IMR-90 (cell line): Measurements from ENCODE around the gene PSMD6. TPM values are rescaled to one million over a fixed set of nuclear protein-coding genes. Genes with fewer than 3 reads are reported as not detected.

ENCODE experiments used
- ATAC-seq: fragments of 200-7000 bp; cut with Tn5 transposase; 2 replicates; pipeline ENCODE4 v1.9.1; 2020; ENCODE audit warnings: low read depth, mild to moderate bottlenecking, moderate library complexity
- BruUV-seq: library from RNA; stranded (reverse); fragments of 400-500 nt; replicated peaks from 2 replicates; lab custom pipeline; 2021; lab: Mats Ljungman, UMichigan
- CTCF ChIA-PET: fragments of 300-600 bp; formaldehyde crosslinking; extraction: SDS; loops from one replicate; lab custom pipeline; 2021; ENCODE audit warnings: antibody characterized with exemption; lab: Yijun Ruan, JAX
- POLR2A ChIA-PET: fragments of 300-600 bp; sonication (Branson Sonifier 250); formaldehyde crosslinking; loops from one replicate; lab custom pipeline; 2022; ENCODE audit warnings: antibody characterized with exemption; ENCODE audit not compliant: unreplicated experiment; lab: Charles Lee
- DNase-seq: peaks from one replicate; pipeline ENCODE4 v3.0.0; 2013
- H2AFZ ChIP-seq: replicated peaks from 2 replicates; pipeline ENCODE3; 2013; ENCODE audit warnings: low read length, mild to moderate bottlenecking; ENCODE audit not compliant: poor library complexity
- H2AK5ac ChIP-seq: 2 replicates; pipeline ENCODE4 v1.6.1; 2013; ENCODE audit warnings: low read depth, low read length, inconsistent platforms
- H2AK9ac ChIP-seq: replicated peaks from 2 replicates; pipeline ENCODE3; 2013; ENCODE audit warnings: mild to moderate bottlenecking, low read depth, low read length, moderate library complexity; ENCODE audit not compliant: poor library complexity
- H2BK120ac ChIP-seq: 2 replicates; pipeline ENCODE4 v1.6.1; 2013; ENCODE audit warnings: low read depth, low read length, inconsistent platforms
- H2BK15ac ChIP-seq: 3 replicates; pipeline ENCODE4 v1.6.1; 2013; ENCODE audit warnings: low read depth, low read length, inconsistent platforms
- H2BK20ac ChIP-seq: 2 replicates; pipeline ENCODE4 v1.6.1; 2013; ENCODE audit warnings: low read depth, mild to moderate bottlenecking, inconsistent platforms, low read length, moderate library complexity
- H2BK5ac ChIP-seq: 2 replicates; pipeline ENCODE4 v1.6.1; 2013; ENCODE audit warnings: mild to moderate bottlenecking, low read depth, low read length, inconsistent platforms; ENCODE audit not compliant: poor library complexity, severe bottlenecking
- H3K14ac ChIP-seq: replicated peaks from 2 replicates; pipeline ENCODE4 v1.6.1; 2013; ENCODE audit warnings: low read depth, low read length, inconsistent platforms
- H3K18ac ChIP-seq: 2 replicates; pipeline ENCODE4 v1.6.1; 2013; ENCODE audit warnings: low read depth, low read length, control low read depth
- H3K23ac ChIP-seq: 2 replicates; pipeline ENCODE4 v1.6.1; 2013; ENCODE audit warnings: low read depth, low read length, inconsistent platforms
- H3K27ac ChIP-seq: 2 replicates; pipeline ENCODE4 v1.5.1; 2013; ENCODE audit warnings: mild to moderate bottlenecking, control low read depth, low read length; ENCODE audit not compliant: insufficient read depth
- H3K27me3 ChIP-seq: 2 replicates; pipeline ENCODE4 v1.6.1; 2013; ENCODE audit warnings: low read length; ENCODE audit not compliant: control insufficient read depth, insufficient read depth
- H3K36me3 ChIP-seq: 2 replicates; pipeline ENCODE4 v1.6.1; 2013; ENCODE audit warnings: low read length, mixed read lengths; ENCODE audit not compliant: control insufficient read depth, insufficient read depth
- H3K4ac ChIP-seq: 2 replicates; pipeline ENCODE4 v1.6.1; 2013; ENCODE audit warnings: low read depth, low read length, inconsistent platforms
- H3K4me1 ChIP-seq: 2 replicates; pipeline ENCODE4 v1.6.1; 2013; ENCODE audit warnings: low read length, mixed read lengths; ENCODE audit not compliant: control insufficient read depth, insufficient read depth
- H3K4me2 ChIP-seq: 2 replicates; pipeline ENCODE4 v1.6.1; 2013; ENCODE audit warnings: low read depth, mild to moderate bottlenecking, control low read depth, low read length, moderate library complexity
- H3K4me3 ChIP-seq: 2 replicates; pipeline ENCODE4 v1.5.1; 2013; ENCODE audit warnings: low read depth, mild to moderate bottlenecking, control low read depth, low read length, moderate library complexity; ENCODE audit not compliant: insufficient read depth
- H3K56ac ChIP-seq: 2 replicates; pipeline ENCODE4 v1.6.1; 2013; ENCODE audit warnings: low read length, inconsistent platforms; ENCODE audit not compliant: insufficient read depth; ENCODE audit errors: extremely low read depth
- H3K79me1 ChIP-seq, 2 experiments: 2 replicates each; pipeline ENCODE4 v1.6.1; 2013; ENCODE audit warnings: low read length in 2 of 2, inconsistent platforms in 1 of 2, low read depth in 1 of 2
- H3K9ac ChIP-seq: 2 replicates; pipeline ENCODE4 v1.6.1; 2013; ENCODE audit warnings: low read depth, low read length, control low read depth
- H3K9me1 ChIP-seq: 2 replicates; pipeline ENCODE4 v1.6.1; 2013; ENCODE audit warnings: low read length, inconsistent platforms; ENCODE audit not compliant: insufficient read depth
- H3K9me3 ChIP-seq: 2 replicates; pipeline ENCODE4 v1.6.1; 2013; ENCODE audit warnings: low read length; ENCODE audit not compliant: control insufficient read depth, insufficient read depth
- H4K20me1 ChIP-seq: 2 replicates; pipeline ENCODE4 v1.6.1; 2013; ENCODE audit warnings: low read length, inconsistent platforms; ENCODE audit not compliant: insufficient read depth
- H4K5ac ChIP-seq: 2 replicates; pipeline ENCODE4 v1.6.1; 2013; ENCODE audit warnings: mild to moderate bottlenecking, low read depth, low read length, control low read depth
- H4K8ac ChIP-seq, 2 experiments: 2 replicates each; pipeline ENCODE4 v1.6.1; 2013; ENCODE audit warnings: low read depth in 2 of 2, low read length in 2 of 2, control low read depth in 1 of 2, inconsistent platforms in 1 of 2
- H4K91ac ChIP-seq: 2 replicates; pipeline ENCODE4 v1.6.1; 2013; ENCODE audit warnings: low read depth, low read length, inconsistent platforms; ENCODE audit not compliant: insufficient read depth
- BHLHE40 ChIP-seq: fragments of 150-350 bp; IDR thresholded peaks from 2 replicates; pipeline ENCODE4 v1.6.1; 2016; ENCODE audit warnings: mild to moderate bottlenecking, low read depth, low read length
- CEBPB ChIP-seq: IDR thresholded peaks from 2 replicates; pipeline ENCODE4 v1.6.1; 2012; ENCODE audit warnings: low read depth, low read length, improper control_type of control experiment
- CHD1 ChIP-seq: IDR thresholded peaks from 2 replicates; pipeline ENCODE4 v1.6.1; 2012; ENCODE audit warnings: low read depth, low read length, improper control_type of control experiment
- MAZ ChIP-seq: IDR thresholded peaks from 2 replicates; pipeline ENCODE4 v1.6.1; 2012; ENCODE audit warnings: low read depth, mild to moderate bottlenecking, low read length, improper control_type of control experiment, moderate library complexity, borderline replicate concordance
- NFE2L2 ChIP-seq: fragments of 150-350 bp; IDR thresholded peaks from 2 replicates; pipeline ENCODE4 v1.6.1; 2016; ENCODE audit warnings: low read depth, mild to moderate bottlenecking, low read length
- RAD21 ChIP-seq: IDR thresholded peaks from 2 replicates; pipeline ENCODE4 v1.6.1; 2012; ENCODE audit warnings: low read length, improper control_type of control experiment
- WGBS, 2 experiments: methylation state at CpG; one replicate each; pipeline versions ENCODE4 v1.1.5 to v1.1.7; 2013; ENCODE audit warnings: missing lambda C conversion rate in 2 of 2; ENCODE audit not compliant: insufficient read length in 1 of 2; ENCODE audit errors: extremely low coverage in 2 of 2; 5-methylcytosine and 5-hydroxymethylcytosine counted together
- dilution Hi-C: fragments of 300-500 bp; cut with HindIII; formaldehyde crosslinking; loops from one replicate; pipeline ENCODE4 v1.14.3; 2018; ENCODE audit warnings: low sequenced_read_pairs; ENCODE audit not compliant: unreplicated experiment
- in situ Hi-C: fragments of 300-500 bp; cut with MboI; formaldehyde crosslinking; loops from 3 replicates; pipeline ENCODE4 v1.14.3; 2019; ENCODE audit warnings: low sequenced_read_pairs, inconsistent platforms, mixed read lengths
- intact Hi-C: fragments of 100-400 bp; cut with micrococcal nuclease; formaldehyde crosslinking; loops from 2 replicates; pipeline ENCODE4 v1.10.0; 2022
- polyA plus RNA-seq, 3 experiments: library from polyadenylated mRNA; depleted of rRNA; stranded (reverse); fragments of >200 nt; gene quantifications; 2 replicates each; pipeline ENCODE4 v1.2.3, GENCODE V29; 2012; ENCODE audit warnings: low replicate concordance in 1 of 3
- total RNA-seq: library from RNA; depleted of rRNA; stranded (reverse); fragments of >200 nt; gene quantifications from 2 replicates; pipeline ENCODE4 v1.2.3, GENCODE V29; 2012
- TF ChIP-seq, protein P1 (sequence below): fragments of 150-350 bp; IDR thresholded peaks from 2 replicates; pipeline ENCODE4 v1.6.1; 2016; ENCODE audit warnings: low read depth, mild to moderate bottlenecking, low read length, moderate library complexity, borderline replicate concordance
- TF ChIP-seq, protein P2 (sequence below): fragments of 150-350 bp; IDR thresholded peaks from 2 replicates; pipeline ENCODE4 v1.6.1; 2017; ENCODE audit warnings: mild to moderate bottlenecking, antibody characterized with exemption, low read length, low read depth

Gene PSMD6
- total and polyA plus RNA-seq, 2 of the 4 experiments (the other 2 are of a cell fraction): 86.6 to 91.8 TPM

DNA sequence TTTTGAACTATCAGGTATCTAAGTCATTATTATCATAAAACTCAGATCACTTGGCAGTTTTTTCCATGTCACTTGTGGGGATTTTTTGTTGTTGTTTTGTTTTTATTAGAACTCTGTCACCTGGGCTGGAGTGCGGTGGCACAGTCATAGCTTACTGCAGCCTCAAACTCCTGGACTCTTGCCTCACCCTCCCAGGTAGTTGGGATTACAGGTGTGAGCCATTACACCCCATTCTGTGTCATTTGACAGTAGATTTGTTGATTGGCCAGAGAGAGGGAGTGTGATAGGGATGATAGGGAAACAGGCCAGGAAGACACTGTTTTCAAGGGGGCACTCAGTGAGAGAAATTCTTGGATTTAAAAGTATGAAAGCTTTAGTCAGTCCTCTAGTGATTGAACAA lies 56.4 kb downstream of the PSMD6 start:
- peaks cover 33% of the 10 kb centered on the region for H4K20me1 ChIP-seq
- no peaks in the 10 kb centered on the region for H3K9me3 ChIP-seq
- no peak overlapping the region for H2AK9ac ChIP-seq
- WGBS, 2 experiments: no CpG with 5 or more reads among the region's 1 CpG
- no peak overlapping the region; the same call in 1 of the 2 replicates for H3K23ac ChIP-seq
- no peak overlapping the region for H4K8ac ChIP-seq
- no peak overlapping the region for H3K18ac ChIP-seq
- TF ChIP-seq, protein P1, sequence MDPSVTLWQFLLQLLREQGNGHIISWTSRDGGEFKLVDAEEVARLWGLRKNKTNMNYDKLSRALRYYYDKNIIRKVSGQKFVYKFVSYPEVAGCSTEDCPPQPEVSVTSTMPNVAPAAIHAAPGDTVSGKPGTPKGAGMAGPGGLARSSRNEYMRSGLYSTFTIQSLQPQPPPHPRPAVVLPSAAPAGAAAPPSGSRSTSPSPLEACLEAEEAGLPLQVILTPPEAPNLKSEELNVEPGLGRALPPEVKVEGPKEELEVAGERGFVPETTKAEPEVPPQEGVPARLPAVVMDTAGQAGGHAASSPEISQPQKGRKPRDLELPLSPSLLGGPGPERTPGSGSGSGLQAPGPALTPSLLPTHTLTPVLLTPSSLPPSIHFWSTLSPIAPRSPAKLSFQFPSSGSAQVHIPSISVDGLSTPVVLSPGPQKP: no peak
- TF ChIP-seq CEBPB (no peak), MAZ (no peak), CHD1 (no peak), BHLHE40 (no peak), RAD21 (no peak), NFE2L2 (no peak)
- TF ChIP-seq, protein P2, sequence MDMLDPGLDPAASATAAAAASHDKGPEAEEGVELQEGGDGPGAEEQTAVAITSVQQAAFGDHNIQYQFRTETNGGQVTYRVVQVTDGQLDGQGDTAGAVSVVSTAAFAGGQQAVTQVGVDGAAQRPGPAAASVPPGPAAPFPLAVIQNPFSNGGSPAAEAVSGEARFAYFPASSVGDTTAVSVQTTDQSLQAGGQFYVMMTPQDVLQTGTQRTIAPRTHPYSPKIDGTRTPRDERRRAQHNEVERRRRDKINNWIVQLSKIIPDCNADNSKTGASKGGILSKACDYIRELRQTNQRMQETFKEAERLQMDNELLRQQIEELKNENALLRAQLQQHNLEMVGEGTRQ: no peak
- H3K27ac ChIP-seq: no peak overlapping the region
- intact Hi-C loops: no loop called here
- no peak for DNase-seq
- no peak overlapping the region; the same call in 1 of the 2 replicates for H3K4ac ChIP-seq
- H3K36me3 ChIP-seq: no peaks in the 10 kb centered on the region
- H4K91ac ChIP-seq: no peak overlapping the region
- no peak overlapping the region for H3K4me2 ChIP-seq
- no peak for ATAC-seq
- no peaks in the 10 kb centered on the region for H3K27me3 ChIP-seq
- H2BK20ac ChIP-seq: no peak overlapping the region
- peaks cover 42 to 60% of the 10 kb centered on the region in 2 experiments for H3K79me1 ChIP-seq
- no peak overlapping the region for H3K56ac ChIP-seq
- dilution Hi-C loops: no loop called here
- no peak overlapping the region for H3K9ac ChIP-seq
- peaks cover 10% of the 10 kb centered on the region; the same call in 1 of the 2 replicates for H3K9me1 ChIP-seq
- peaks cover 22% of the 10 kb centered on the region for H3K4me1 ChIP-seq
- no peak overlapping the region for H2BK5ac ChIP-seq
- no peak overlapping the region for H2AFZ ChIP-seq
- H2AK5ac ChIP-seq: no peak overlapping the region
- H2BK120ac ChIP-seq: no peak overlapping the region
- H4K5ac ChIP-seq: no peak overlapping the region
- CTCF ChIA-PET: interaction anchor here (1.2 kb wide), 1 partner anchor 9 kb away, joined by 3 read pairs; no protein-coding TSS in a partner anchor
- H3K4me3 ChIP-seq: no peak overlapping the region
- BruUV-seq: no TSS peak
- no peak overlapping the region for H2BK15ac ChIP-seq
- POLR2A ChIA-PET: no interaction called here
- in situ Hi-C loops: no loop called here
- H3K14ac ChIP-seq: no peak overlapping the region
